ENCODE results near the gene RNASE7.

The RNASE7 gene

GRCh38 chr14:21069388-21070082, 27.4 kb downstream of the RNASE7 start:
- no peak for DNase-seq

DNA sequence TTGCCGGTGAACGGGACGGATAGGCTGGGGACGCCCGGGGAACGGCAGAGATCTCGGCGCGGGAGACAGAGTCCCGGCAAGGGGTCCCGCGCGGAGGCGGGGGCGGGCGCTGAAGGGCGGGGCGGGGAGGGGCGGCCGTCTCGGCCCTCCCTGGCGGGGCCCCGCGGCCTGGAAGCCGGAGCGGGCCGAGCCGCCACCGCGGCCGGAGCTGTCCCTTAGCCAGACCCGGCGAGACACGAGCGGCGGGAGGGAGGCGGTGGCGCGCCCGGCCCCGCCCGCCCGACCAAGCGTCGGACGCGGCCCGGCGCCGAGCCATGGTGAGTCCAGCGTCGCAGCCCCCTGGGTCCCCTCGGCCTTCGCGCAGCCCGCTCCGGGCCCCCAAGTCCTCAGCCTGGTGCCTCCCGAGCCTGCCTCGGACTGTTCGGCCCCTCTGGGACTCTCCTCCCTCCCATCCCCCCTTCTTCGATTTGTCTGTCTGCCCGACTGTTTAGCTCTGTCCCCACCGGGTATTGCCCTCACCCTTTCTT, 28.0 kb downstream of the RNASE7 start, which contains the start of gene ARHGEF40:
Gene ARHGEF40 (plus strand): TSS at position 222 of the 527 bp plus-strand sequence. CDS start 93 bp downstream, at position 315.
- no peak for DNase-seq

DNA sequence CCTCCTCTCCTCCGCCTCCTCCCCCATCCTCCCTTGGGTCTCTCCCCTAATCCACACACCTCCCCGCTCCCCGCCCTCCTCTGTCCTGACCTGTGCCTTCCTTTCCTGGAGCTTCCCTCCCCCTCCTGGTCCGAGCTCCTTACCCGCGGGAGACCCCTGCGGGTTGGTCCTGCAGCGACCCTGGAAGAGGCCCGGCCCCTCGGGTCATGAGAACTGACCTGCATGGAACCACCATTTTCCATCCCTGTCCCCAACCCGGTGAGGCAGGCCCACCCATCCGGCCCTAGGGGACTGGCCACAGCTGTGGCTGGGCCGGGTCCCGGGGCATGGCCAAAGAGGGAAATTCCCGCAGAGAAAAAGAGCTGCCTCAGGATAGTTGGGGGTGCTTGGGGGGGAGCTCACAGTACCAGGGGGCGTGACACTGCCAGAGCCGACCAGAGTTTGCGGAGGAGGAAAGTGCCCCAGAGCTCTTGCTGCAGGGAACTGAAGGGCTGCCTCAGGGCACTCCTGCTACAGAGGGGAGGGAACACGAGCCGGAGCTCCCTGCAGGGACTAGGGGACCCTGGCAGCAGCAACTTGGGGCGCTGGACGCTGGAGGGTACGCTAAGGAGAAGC, 28.6 kb downstream of the RNASE7 start:
- DNase-seq, result no peak

GRCh38 chr14:21071225-21072030, 29.3 kb downstream of the RNASE7 start:
- peak in 1 of 4 experiments; percentile 20 for DNase-seq

DNA sequence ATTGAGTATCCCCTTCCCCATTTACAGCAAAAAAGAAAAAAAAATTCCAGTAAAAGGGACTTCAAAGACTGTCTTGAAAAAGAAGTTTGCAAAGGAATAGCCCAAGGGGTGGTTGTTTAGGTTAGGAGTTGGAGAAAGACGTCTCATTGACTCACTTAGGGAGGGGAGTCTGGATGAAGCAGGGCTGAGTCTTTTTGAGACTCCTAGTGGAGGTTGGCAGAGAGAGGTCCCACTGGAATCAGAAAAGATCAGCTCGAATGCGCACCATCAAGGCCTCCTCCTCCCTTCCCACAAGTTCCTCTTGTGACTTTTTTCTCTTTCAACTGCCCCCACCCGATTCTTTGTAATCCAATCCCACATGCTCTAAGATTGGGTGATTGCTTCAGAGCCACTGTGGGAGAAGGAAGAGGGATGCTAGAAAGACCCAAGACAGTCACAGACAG, 29.9 kb downstream of the RNASE7 start:
- DNase-seq, result no peak

DNA sequence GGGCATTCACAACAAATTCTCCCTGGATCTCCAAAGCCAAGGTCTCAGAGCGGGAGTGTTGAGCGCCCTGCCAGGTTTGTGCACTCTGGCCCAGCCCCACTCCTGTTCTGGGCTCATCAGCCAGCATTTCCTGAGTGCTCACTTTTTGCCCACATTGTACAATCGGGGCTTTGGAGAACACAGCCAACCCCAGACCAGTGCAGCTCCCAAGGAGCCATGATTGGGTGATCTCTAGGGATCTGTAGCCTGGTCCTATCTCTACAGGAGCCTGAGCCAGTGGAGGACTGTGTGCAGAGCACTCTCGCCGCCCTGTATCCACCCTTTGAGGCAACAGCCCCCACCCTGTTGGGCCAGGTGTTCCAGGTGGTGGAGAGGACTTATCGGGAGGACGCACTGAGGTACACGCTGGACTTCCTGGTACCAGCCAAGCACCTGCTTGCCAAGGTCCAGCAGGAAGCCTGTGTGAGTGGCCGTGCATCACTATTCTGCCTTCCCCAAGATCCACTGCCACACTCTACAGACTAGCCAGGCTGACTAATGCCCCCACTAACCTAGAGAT, 30.7 kb downstream of the RNASE7 start:
- DNase-seq, result no peak

DNA sequence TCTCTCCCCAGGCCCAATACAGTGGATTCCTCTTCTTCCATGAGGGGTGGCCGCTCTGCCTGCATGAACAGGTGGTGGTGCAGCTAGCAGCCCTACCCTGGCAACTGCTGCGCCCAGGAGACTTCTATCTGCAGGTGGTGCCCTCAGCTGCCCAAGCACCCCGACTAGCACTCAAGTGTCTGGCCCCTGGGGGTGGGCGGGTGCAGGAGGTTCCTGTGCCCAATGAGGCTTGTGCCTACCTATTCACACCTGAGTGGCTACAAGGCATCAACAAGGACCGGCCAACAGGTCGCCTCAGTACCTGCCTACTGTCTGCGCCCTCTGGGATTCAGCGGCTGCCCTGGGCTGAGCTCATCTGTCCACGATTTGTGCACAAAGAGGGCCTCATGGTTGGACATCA, 31.8 kb downstream of the RNASE7 start:
- no peak for DNase-seq

DNA sequence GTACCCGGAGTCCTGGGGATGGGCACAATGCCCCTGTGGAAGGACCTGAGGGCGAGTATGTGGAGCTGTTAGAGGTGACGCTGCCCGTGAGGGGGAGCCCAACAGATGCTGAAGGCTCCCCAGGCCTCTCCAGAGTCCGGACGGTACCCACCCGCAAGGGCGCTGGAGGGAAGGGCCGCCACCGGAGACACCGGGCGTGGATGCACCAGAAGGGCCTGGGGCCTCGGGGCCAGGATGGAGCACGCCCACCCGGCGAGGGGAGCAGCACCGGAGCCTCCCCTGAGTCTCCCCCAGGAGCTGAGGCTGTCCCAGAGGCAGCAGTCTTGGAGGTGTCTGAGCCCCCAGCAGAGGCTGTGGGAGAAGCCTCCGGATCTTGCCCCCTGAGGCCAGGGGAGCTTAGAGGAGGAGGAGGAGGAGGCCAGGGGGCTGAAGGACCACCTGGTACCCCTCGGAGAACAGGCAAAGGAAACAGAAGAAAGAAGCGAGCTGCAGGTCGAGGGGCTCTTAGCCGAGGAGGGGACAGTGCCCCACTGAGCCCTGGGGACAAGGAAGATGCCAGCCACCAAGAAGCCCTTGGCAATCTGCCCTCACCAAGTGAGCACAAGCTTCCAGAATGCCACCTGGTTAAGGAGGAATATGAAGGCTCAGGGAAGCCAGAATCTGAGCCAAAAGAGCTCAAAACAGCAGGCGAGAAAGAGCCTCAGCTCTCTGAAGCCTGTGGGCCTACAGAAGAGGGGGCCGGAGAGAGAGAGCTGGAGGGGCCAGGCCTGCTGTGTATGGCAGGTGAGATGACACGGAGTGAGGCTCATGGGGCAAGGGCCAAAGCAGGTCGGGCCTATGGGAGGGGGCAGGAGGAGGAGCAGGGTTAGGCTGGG, 32.5 kb downstream of the RNASE7 start:
- no peak for DNase-seq

- no peak for DNase-seq
Observed at GRCh38 chr14:21075719-21076437, 33.7 kb downstream of the RNASE7 start.

GRCh38 chr14:21077672-21078071, 35.5 kb downstream of the RNASE7 start:
- DNase-seq, result no peak

- no peak for DNase-seq
Observed at GRCh38 chr14:21078287-21078686, 36.1 kb downstream of the RNASE7 start.

GRCh38 chr14:21078726-21079125, 36.6 kb downstream of the RNASE7 start:
- DNase-seq, result no peak

DNA sequence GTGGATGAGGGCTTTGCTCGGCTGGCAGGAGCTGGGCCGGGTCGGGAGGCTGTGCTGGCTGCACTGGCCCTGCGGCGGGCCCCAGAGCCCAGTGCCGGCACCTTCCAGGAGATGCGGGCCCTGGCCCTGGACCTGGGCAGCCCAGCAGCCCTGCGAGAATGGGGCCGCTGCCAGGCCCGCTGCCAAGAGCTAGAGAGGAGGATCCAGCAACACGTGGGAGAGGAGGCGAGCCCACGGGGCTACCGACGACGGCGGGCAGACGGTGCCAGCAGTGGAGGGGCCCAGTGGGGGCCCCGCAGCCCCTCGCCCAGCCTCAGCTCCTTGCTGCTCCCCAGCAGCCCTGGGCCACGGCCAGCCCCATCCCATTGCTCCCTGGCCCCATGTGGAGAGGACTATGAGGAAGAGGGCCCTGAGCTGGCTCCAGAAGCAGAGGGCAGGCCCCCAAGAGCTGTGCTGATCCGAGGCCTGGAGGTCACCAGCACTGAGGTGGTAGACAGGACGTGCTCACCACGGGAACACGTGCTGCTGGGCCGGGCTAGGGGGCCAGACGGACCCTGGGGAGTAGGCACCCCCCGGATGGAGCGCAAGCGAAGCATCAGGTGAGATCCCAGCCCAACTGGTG, 39.5 kb downstream of the RNASE7 start:
- DNase-seq, result no peak

DNA sequence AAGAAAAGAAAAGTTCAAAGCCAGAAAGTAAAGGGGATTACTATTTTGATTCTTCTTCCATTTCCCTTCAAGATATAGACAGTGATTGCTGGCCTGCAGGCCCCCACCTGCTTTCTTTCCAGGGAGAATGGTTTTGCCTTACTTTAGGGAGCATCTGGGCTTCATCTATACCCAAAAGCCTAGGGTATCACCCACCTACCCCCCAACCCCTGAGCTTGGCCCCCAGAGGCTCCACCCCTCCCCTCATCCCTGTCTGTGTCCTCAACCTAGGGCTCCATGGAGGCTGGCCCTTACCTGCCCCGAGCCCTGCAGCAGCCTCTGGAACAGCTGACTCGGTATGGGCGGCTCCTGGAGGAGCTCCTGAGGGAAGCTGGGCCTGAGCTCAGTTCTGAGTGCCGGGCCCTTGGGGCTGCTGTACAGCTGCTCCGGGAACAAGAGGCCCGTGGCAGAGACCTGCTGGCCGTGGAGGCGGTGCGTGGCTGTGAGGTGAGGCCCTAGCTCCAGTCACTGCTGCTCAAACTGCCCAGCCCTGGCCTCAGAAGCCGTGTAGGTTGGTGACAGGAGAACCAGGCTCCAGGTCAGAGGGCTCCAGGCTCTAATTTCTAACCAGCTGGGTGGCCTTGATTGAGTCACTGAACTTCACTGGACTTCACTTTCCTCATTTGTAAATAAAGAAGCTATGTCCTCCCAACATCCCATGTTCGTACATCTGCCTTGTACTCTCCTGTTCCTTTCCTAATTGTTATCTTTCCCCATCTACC, 41.6 kb downstream of the RNASE7 start:
- DNase-seq, result no peak

GRCh38 chr14:21084396-21084795, 42.2 kb downstream of the RNASE7 start:
- DNase-seq, result no peak

GRCh38 chr14:21084998-21085853, 43.1 kb downstream of the RNASE7 start:
- DNase-seq, result no peak

DNA sequence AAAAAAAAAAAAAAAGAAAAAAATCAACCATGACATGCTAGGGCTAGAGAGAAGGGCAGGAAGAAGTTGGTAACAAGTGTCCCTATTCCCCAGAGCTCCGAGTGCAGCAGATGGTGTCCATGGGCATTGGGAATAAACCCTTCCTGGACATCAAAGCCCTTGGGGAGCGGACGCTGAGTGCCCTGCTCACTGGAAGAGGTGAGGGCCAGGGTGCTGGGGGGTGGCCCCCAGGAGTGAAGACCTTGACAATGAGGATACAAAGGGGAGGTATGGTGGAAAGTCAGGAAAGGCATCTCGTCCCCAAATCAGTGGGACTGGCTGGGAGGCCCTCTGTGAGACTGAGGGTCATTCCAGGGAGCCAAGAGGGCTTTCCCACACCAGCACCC, 44.7 kb downstream of the RNASE7 start:
- no peak for DNase-seq

GRCh38 chr14:21087294-21088091, 45.3 kb downstream of the RNASE7 start:
- peak in 2 of 4 experiments; percentile 27 to 34 for DNase-seq
